Karpas-422 (cell line): ENCODE measurements around the gene ABR. TPM values are rescaled to one million over a fixed set of nuclear protein-coding genes. Genes with fewer than 3 reads are reported as not detected.
"Not testable (repeated sequence)": the region's sequence is repeated elsewhere in the genome, so short reads cannot be mapped to it uniquely, and the experiment has no call there.

Experiments used
- DNase-seq: peaks from one replicate; pipeline ENCODE4 v3.0.0-alpha.2; 2015
- H2AFZ ChIP-seq: fragments of 200-600 bp; sonication (generic); 2 replicates; pipeline ENCODE4 v1.6.1; 2014; ENCODE audit warnings: antibody characterized with exemption, low read length, mixed read lengths
- H3K27ac ChIP-seq: fragments of 200-600 bp; sonication (generic); 2 replicates; pipeline ENCODE4 v1.5.1; 2014; ENCODE audit warnings: mild to moderate bottlenecking, low read length, moderate library complexity
- H3K27me3 ChIP-seq: fragments of 200-600 bp; sonication (generic); 2 replicates; pipeline ENCODE4 v1.6.1; 2014; ENCODE audit warnings: low read length, mixed read lengths
- H3K36me3 ChIP-seq: fragments of 200-600 bp; sonication (generic); 2 replicates; pipeline ENCODE4 v1.6.1; 2014; ENCODE audit warnings: low read length, mixed read lengths; ENCODE audit not compliant: insufficient read depth
- H3K4me1 ChIP-seq: fragments of 200-600 bp; sonication (generic); 2 replicates; pipeline ENCODE4 v1.6.1; 2014; ENCODE audit warnings: mild to moderate bottlenecking, low read length, mixed read lengths
- H3K4me2 ChIP-seq: fragments of 200-600 bp; sonication (generic); 2 replicates; pipeline ENCODE4 v1.6.1; 2014; ENCODE audit warnings: low read length, low read depth, mild to moderate bottlenecking; ENCODE audit not compliant: poor library complexity, severe bottlenecking
- H3K4me3 ChIP-seq: fragments of 200-600 bp; sonication (generic); 2 replicates; pipeline ENCODE4 v1.5.1; 2014; ENCODE audit warnings: mild to moderate bottlenecking, antibody characterized with exemption, low read length, mixed read lengths
- H3K79me2 ChIP-seq: fragments of 200-600 bp; sonication (generic); 2 replicates; pipeline ENCODE4 v1.6.1; 2014; ENCODE audit warnings: mild to moderate bottlenecking, low read length, mixed read lengths
- H3K9ac ChIP-seq: fragments of 200-600 bp; sonication (generic); 2 replicates; pipeline ENCODE4 v1.6.0; 2014; ENCODE audit warnings: low read length
- H3K9me2 ChIP-seq: fragments of 200-600 bp; sonication (generic), shearing (Covaris generic); replicated peaks from 2 replicates; pipeline ENCODE4 v1.6.0; 2014; ENCODE audit warnings: mild to moderate bottlenecking, low read length, moderate library complexity; ENCODE audit not compliant: insufficient read depth
- H3K9me3 ChIP-seq: fragments of 300-700, 200-600 bp; sonication (generic); 2 replicates; pipeline ENCODE4 v1.6.1; 2014; ENCODE audit warnings: low read length, mixed read lengths
- H4K20me1 ChIP-seq: fragments of 200-600 bp; sonication (generic); 2 replicates; pipeline ENCODE4 v1.6.1; 2014; ENCODE audit warnings: mild to moderate bottlenecking, antibody characterized with exemption, low read length, low read depth; ENCODE audit not compliant: insufficient read depth
- total RNA-seq: library from RNA; depleted of rRNA; stranded (reverse); fragments of >200 nt; shearing (Covaris generic); gene quantifications from 2 replicates; pipeline ENCODE4 v1.2.3, GENCODE V29; 2014; ENCODE audit warnings: low replicate concordance

Gene ABR
- total RNA-seq, 1 experiment from 2014 or later: 113 TPM

DNA sequence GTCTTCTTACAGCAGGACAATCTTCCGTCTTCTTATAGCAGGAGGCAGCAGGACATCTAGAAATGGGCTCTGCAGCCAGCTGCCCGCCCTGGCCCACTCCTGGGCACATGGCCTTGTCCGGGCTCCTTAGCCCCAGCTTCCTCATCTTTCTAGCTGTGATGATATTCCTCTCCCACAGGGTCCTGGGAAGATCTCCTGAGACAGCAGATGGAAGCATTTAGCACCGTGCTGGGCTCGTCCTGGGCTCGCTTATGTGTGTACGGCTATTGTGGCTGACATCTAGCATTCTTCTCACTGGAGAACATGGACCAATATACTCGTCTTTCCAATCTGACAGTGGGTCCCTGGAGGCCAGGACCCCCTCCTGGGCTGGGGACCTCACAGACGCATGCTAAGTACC lies 134.3 kb downstream of the ABR start:
- no peak overlapping the region for H2AFZ ChIP-seq
- no peaks in the 10 kb centered on the region for H3K9me3 ChIP-seq
- no peaks in the 10 kb centered on the region for H4K20me1 ChIP-seq
- DNase-seq: no peak
- H3K79me2 ChIP-seq: no peaks in the 10 kb centered on the region
- H3K36me3 ChIP-seq: peaks cover 19% of the 10 kb centered on the region; the same call in 1 of the 2 replicates
- no peak overlapping the region for H3K4me3 ChIP-seq
- H3K27me3 ChIP-seq: no peaks in the 10 kb centered on the region
- H3K9me2 ChIP-seq: no peaks in the 10 kb centered on the region
- H3K4me2 ChIP-seq: no peak overlapping the region
- no peak overlapping the region for H3K27ac ChIP-seq
- no peaks in the 10 kb centered on the region for H3K4me1 ChIP-seq
- no peak overlapping the region for H3K9ac ChIP-seq

- not testable (repeated sequence) for H3K27me3 ChIP-seq, H3K9me2 ChIP-seq, H2AFZ ChIP-seq, H3K4me3 ChIP-seq, H3K9ac ChIP-seq, H3K4me2 ChIP-seq, H4K20me1 ChIP-seq, H3K27ac ChIP-seq, DNase-seq, H3K9me3 ChIP-seq, H3K4me1 ChIP-seq, H3K79me2 ChIP-seq
- peaks cover 20% of the 10 kb centered on the region; the same call in 1 of the 2 replicates for H3K36me3 ChIP-seq
These were observed 135.3 kb downstream of the ABR start for GRCh38 chr17:1044387-1045009.

GRCh38 chr17:1043601-1044251 lies 136.1 kb downstream of the ABR start:
- no peaks in the 10 kb centered on the region for H3K4me1 ChIP-seq
- no peak for DNase-seq
- H2AFZ ChIP-seq: no peak overlapping the region
- peaks cover 22% of the 10 kb centered on the region; the same call in 1 of the 2 replicates for H3K36me3 ChIP-seq
- no peaks in the 10 kb centered on the region for H3K9me2 ChIP-seq
- no peaks in the 10 kb centered on the region for H3K27me3 ChIP-seq
- H3K4me2 ChIP-seq: no peak overlapping the region
- H3K4me3 ChIP-seq: no peak overlapping the region
- no peaks in the 10 kb centered on the region for H3K79me2 ChIP-seq
- no peaks in the 10 kb centered on the region for H4K20me1 ChIP-seq
- no peak overlapping the region for H3K27ac ChIP-seq
- no peaks in the 10 kb centered on the region for H3K9me3 ChIP-seq
- no peak overlapping the region for H3K9ac ChIP-seq

DNA sequence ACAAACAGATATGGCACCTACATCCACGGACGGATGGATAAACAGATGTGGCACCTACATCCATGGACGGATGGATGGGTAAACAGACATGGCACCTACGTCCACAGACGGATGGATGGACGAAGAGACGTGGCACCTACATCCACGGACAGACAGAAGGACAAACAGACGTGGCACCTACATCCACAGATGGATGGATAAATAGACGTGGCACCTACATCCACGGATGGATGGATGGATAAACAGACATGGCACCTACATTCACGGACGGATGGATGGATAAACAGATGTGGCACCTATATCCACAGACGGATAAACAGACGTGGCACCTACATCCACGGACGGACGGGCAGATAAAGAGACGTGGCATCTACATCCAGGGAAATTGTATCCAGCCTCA lies 137.3 kb downstream of the ABR start:
- Histone ChIP-seq H3K9ac (no peak overlapping the region), H3K27ac (no peak overlapping the region), H3K27me3 (no peaks in the 10 kb centered on the region), H3K36me3 (peaks cover 19% of the 10 kb centered on the region; the same call in 1 of the 2 replicates), H2AFZ (no peak overlapping the region), H3K4me2 (no peak overlapping the region), H3K9me2 (no peaks in the 10 kb centered on the region), H3K4me1 (no peaks in the 10 kb centered on the region), H3K4me3 (no peak overlapping the region), H4K20me1 (no peaks in the 10 kb centered on the region), H3K79me2 (no peaks in the 10 kb centered on the region), H3K9me3 (no peaks in the 10 kb centered on the region)
- no peak for DNase-seq

GRCh38 chr17:1041746-1042145 lies 138.0 kb downstream of the ABR start:
- Histone ChIP-seq H3K27ac (no peak overlapping the region), H3K4me2 (no peak overlapping the region), H3K9me2 (no peaks in the 10 kb centered on the region), H3K9ac (no peak overlapping the region), H3K79me2 (no peaks in the 10 kb centered on the region), H3K4me3 (no peak overlapping the region), H4K20me1 (no peaks in the 10 kb centered on the region), H3K27me3 (no peaks in the 10 kb centered on the region), H3K36me3 (peaks cover 18% of the 10 kb centered on the region; the same call in 1 of the 2 replicates), H3K4me1 (no peaks in the 10 kb centered on the region), H2AFZ (no peak overlapping the region), H3K9me3 (no peaks in the 10 kb centered on the region)
- no peak for DNase-seq

- Histone ChIP-seq H3K9me2 (no peaks in the 10 kb centered on the region), H3K27me3 (no peaks in the 10 kb centered on the region), H3K4me3 (no peak overlapping the region), H3K27ac (no peak overlapping the region), H3K9ac (no peak overlapping the region), H3K9me3 (no peaks in the 10 kb centered on the region), H2AFZ (no peak overlapping the region), H3K4me1 (no peaks in the 10 kb centered on the region), H3K36me3 (peaks cover 18% of the 10 kb centered on the region; the same call in 1 of the 2 replicates), H3K79me2 (no peaks in the 10 kb centered on the region), H4K20me1 (no peaks in the 10 kb centered on the region), H3K4me2 (no peak overlapping the region)
- DNase-seq: no peak
These were observed 139.6 kb downstream of the ABR start for GRCh38 chr17:1040216-1040600.

- Histone ChIP-seq H3K9me3 (no peaks in the 10 kb centered on the region), H3K79me2 (peaks cover 2% of the 10 kb centered on the region; the same call in 1 of the 2 replicates), H3K9ac (no peak overlapping the region), H3K27me3 (no peaks in the 10 kb centered on the region), H3K4me2 (no peak overlapping the region), H2AFZ (no peak overlapping the region), H3K36me3 (peaks cover 16% of the 10 kb centered on the region; the same call in 1 of the 2 replicates), H3K4me1 (no peaks in the 10 kb centered on the region), H3K4me3 (no peak overlapping the region), H3K9me2 (no peaks in the 10 kb centered on the region), H4K20me1 (0 out of 2 replicates have a peak, but pooled peaks cover 2% of the 10 kb centered on the region), H3K27ac (no peak overlapping the region)
- DNase-seq: no peak
These were observed 140.1 kb downstream of the ABR start for GRCh38 chr17:1039511-1040215.

- H3K9ac ChIP-seq: no peak overlapping the region
- H3K4me3 ChIP-seq: no peak overlapping the region
- no peaks in the 10 kb centered on the region for H3K4me1 ChIP-seq
- H4K20me1 ChIP-seq: peaks cover 8% of the 10 kb centered on the region; the same call in 1 of the 2 replicates
- no peak for DNase-seq
- H3K9me3 ChIP-seq: no peaks in the 10 kb centered on the region
- no peak overlapping the region for H3K4me2 ChIP-seq
- H3K36me3 ChIP-seq: peaks cover 20% of the 10 kb centered on the region; the same call in 1 of the 2 replicates
- peaks cover 4% of the 10 kb centered on the region for H3K79me2 ChIP-seq
- H3K27ac ChIP-seq: no peak overlapping the region
- no peaks in the 10 kb centered on the region for H3K27me3 ChIP-seq
- H2AFZ ChIP-seq: no peak overlapping the region
- no peaks in the 10 kb centered on the region for H3K9me2 ChIP-seq
These were observed 140.7 kb downstream of the ABR start for GRCh38 chr17:1039123-1039507.
